ENCODE data around the gene BRCA2. TPM values are rescaled to one million over a fixed set of nuclear protein-coding genes. Genes with fewer than 3 reads are reported as not detected.

BRCA2 gene
- total RNA-seq, 2 experiments from 2014 or later: 24.9 to 27.2 TPM

DNA sequence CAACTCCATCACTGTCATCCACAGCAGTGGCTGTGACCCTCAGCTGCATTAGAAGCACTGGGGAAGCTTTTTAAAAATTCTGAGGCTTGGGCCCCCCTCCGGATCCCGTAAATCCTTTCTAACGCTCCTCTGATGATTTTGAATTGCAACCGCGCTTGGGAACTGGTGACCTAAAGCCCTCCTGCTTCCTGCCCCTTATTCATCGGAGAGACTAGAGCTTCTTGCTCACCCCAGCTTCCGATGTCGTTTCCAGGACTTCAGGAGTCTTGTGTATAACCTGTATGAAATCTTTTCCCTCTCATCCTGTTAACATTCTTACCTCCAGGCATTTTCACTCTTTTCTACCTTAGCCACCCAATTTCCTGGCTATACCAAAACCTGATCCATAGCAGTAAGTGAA lies 14.9 kb upstream of the BRCA2 start:
- ChIA-PET POLR2A (interaction anchor here (1.3 kb wide), 1 partner anchor 15 kb away, joined by 4 read pairs; the partner anchor contains the start of genes BRCA2 and ZAR1L), CTCF (interaction anchor here (0.8 to 1.6 kb wide), 3 partner anchors 9 to 32 kb away, joined by 3 to 4 read pairs (median 3); no protein-coding TSS in a partner anchor)
- peaks cover 18% of the 10 kb centered on the region for H3K27me3 Mint-ChIP-seq
- H3K9me3 Mint-ChIP-seq: no peaks in the 10 kb centered on the region
- TF ChIP-seq, protein P1, sequence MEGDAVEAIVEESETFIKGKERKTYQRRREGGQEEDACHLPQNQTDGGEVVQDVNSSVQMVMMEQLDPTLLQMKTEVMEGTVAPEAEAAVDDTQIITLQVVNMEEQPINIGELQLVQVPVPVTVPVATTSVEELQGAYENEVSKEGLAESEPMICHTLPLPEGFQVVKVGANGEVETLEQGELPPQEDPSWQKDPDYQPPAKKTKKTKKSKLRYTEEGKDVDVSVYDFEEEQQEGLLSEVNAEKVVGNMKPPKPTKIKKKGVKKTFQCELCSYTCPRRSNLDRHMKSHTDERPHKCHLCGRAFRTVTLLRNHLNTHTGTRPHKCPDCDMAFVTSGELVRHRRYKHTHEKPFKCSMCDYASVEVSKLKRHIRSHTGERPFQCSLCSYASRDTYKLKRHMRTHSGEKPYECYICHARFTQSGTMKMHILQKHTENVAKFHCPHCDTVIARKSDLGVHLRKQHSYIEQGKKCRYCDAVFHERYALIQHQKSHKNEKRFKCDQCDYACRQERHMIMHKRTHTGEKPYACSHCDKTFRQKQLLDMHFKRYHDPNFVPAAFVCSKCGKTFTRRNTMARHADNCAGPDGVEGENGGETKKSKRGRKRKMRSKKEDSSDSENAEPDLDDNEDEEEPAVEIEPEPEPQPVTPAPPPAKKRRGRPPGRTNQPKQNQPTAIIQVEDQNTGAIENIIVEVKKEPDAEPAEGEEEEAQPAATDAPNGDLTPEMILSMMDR (IDR thresholded peaks at IDR 0.05): no peak
- H3K36me3 Mint-ChIP-seq (ENCODE audit: low read depth): no peaks in the 10 kb centered on the region
- no peak overlapping the region for H3K27ac Mint-ChIP-seq
- no peak for ATAC-seq
- H3K4me1 Mint-ChIP-seq (ENCODE audit: low read depth): peaks cover 9% of the 10 kb centered on the region
- intact Hi-C loops (cut with micrococcal nuclease): no loop called here
- H3K4me3 Mint-ChIP-seq: no peak overlapping the region
- DNase-seq: no peak

DNA sequence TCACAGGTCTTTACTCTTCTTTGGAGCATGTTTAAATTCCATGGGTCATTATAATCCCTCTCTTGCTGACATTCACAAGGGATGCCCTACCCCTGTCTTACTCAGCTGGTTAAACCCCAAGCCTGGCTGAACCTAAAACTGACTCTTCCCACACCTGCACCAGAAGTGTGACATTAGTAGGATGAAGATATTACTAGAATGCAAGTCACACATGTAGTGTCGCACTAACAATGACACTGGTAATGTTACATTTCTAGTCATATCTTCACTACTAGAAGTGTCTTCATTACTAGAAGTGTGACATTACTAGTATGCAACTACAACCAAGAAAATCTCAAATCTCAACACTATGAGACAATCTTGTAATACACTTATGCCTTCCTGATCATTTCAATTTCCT lies 14.4 kb upstream of the BRCA2 start:
- Mint-ChIP-seq H3K4me3 (no peak overlapping the region), H3K36me3 (ENCODE audit: low read depth) (no peaks in the 10 kb centered on the region), H3K27ac (no peak overlapping the region), H3K4me1 (ENCODE audit: low read depth) (peaks cover 9% of the 10 kb centered on the region), H3K27me3 (peaks cover 18% of the 10 kb centered on the region), H3K9me3 (no peaks in the 10 kb centered on the region)
- DNase-seq: no peak
- intact Hi-C loops (cut with micrococcal nuclease): no loop called here
- ChIA-PET CTCF (interaction anchor here (1.6 kb wide), 1 partner anchor 33 kb away, joined by 3 read pairs; no protein-coding TSS in a partner anchor), POLR2A (interaction anchor here (1.3 kb wide), 1 partner anchor 15 kb away, joined by 4 read pairs; the partner anchor contains the start of genes BRCA2 and ZAR1L)
- TF ChIP-seq, protein P1 (IDR thresholded peaks at IDR 0.05): no peak
- peak; percentile 47 for ATAC-seq

DNA sequence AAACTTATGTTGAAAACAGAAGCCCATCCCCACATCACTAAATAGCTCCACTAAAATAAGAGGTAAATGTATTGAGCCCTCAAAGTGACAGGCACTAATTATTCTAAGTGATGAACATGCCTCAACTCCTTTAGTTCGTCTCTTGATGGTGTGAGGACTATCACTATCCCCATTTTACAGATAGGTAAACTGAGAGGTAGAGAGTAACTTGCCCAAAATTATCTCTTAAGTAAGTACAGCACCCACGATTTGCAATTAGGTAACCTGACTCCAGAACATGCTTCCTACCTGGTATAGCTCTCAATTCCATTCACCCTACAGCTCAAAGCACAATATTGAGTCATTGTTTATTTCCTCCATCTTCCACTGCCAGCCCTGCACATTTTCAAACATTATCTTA lies 12.8 kb upstream of the BRCA2 start:
- Mint-ChIP-seq H3K9me3 (no peaks in the 10 kb centered on the region), H3K4me1 (ENCODE audit: low read depth) (peaks cover 3% of the 10 kb centered on the region), H3K36me3 (ENCODE audit: low read depth) (no peaks in the 10 kb centered on the region), H3K27me3 (peaks cover 18% of the 10 kb centered on the region), H3K27ac (no peak overlapping the region), H3K4me3 (no peak overlapping the region)
- no peak for ATAC-seq
- no peak for DNase-seq
- ChIA-PET CTCF (interaction anchor here (1.7 kb wide), 1 partner anchor 35 kb away, joined by 6 read pairs; no protein-coding TSS in a partner anchor), POLR2A (interaction anchor here (1.0 to 1.5 kb wide), 2 partner anchors 13 to 14 kb away, joined by 4 to 5 read pairs; partner anchors contain the start of genes BRCA2 and ZAR1L)
- intact Hi-C loops (cut with micrococcal nuclease): no loop called here
- TF ChIP-seq, protein P1 (IDR thresholded peaks at IDR 0.05): no peak

DNA sequence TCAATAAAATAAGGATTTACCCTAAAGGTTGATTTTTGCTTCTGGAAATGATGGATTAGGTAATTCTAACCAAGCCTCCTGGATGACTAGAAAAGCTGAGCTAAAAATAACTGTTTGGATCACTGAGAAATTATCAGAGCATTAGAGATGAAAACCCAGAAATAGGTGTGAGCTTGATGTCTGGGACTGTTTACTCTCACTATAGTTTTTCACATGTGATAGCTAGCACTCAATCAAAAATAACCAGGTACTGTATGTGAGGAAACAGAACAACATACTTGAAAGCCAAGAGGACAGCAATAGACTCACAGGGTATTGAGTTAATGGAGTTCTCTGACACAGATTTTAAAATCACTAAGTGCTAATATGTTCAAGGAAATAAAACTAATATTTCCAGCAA lies 9.7 kb upstream of the BRCA2 start:
- DNase-seq: no peak
- H3K27ac Mint-ChIP-seq: no peak overlapping the region
- TF ChIP-seq, protein P1 (IDR thresholded peaks at IDR 0.05): no peak
- H3K4me1 Mint-ChIP-seq (ENCODE audit: low read depth): peaks cover 8% of the 10 kb centered on the region
- ChIA-PET POLR2A (interaction anchor here (0.6 to 0.8 kb wide), 2 partner anchors 9 to 16 kb away, joined by 3 read pairs; partner anchors contain the start of genes BRCA2 and ZAR1L), CTCF (interaction anchor here (0.7 to 1.1 kb wide), 3 partner anchors 59 to 275 kb away, joined by 3 read pairs; no protein-coding TSS in a partner anchor)
- intact Hi-C loops (cut with micrococcal nuclease): no loop called here
- no peak for ATAC-seq
- no peak overlapping the region for H3K4me3 Mint-ChIP-seq
- H3K9me3 Mint-ChIP-seq: no peaks in the 10 kb centered on the region
- H3K36me3 Mint-ChIP-seq (ENCODE audit: low read depth): no peaks in the 10 kb centered on the region
- no peaks in the 10 kb centered on the region for H3K27me3 Mint-ChIP-seq

Data from activated CD8-positive, alpha-beta T cell treated with anti-CD3 and anti-CD28 coated beads for 36 hours (primary cell).